NCI-H1436 (cell line): ENCODE results near the gene EPB41L3.
A peak's percentile ranks its signal among the peaks of the same experiment; 100 is the strongest.

ENCODE experiments used
- DNase-seq: peaks from one replicate; lab custom pipeline; 2025; lab: John Stamatoyannopoulos, UW

The EPB41L3 gene

GRCh38 chr18:5451871-5452270 lies 91.9 kb downstream of the EPB41L3 start:
- no peak for DNase-seq

- DNase-seq = no peak
These were observed 92.6 kb downstream of the EPB41L3 start for GRCh38 chr18:5451150-5451549.

DNA sequence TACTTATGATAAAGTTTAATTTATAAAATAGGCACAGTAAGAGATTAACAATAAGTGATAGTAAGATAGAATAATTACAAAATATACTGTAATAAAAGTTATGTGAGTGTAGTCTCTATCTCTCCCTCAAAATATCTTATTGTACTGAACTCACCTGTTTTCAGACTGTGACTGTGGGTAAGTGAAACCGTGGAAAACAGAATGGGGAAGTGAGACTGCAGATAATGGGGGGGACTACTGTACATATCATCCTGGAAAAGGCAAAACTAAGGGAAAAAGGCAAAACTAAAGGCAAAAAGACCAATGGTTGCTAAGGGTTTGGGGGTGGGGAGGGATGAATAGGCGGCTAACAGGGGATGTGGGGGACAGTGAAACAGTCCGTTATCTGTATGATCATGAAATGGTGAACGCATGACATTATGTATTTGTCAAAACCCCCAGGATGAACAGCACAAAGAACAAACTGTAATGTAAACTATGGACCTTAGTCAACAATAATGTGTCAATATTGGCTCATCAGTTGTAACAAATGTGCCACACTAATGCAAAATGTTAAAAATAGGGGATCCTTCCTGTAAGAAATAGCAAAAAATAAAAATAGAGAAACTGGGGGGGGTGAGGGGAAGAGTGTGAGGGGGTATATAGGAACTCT lies 93.8 kb downstream of the EPB41L3 start:
- no peak for DNase-seq

DNA sequence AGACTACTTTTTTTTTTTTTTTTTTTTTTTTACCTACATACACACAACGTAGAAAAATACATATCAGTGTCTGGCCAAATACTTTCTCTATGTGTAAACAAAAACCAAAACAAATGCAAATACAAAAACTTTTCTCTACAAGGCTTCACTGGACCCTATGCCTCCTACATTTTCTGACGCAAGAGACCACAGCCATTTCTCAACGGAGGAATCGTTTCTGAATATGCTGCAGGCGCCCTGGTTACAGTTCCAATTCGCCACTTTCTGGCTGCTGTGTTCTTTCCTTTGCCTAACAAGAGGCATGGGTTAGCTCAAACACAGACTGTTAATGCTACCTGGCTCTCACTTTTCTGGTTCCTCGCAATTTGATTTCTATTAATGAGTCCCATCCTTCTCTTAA lies 96.4 kb downstream of the EPB41L3 start:
- DNase-seq = no peak

- DNase-seq = no peak
These were observed 99.0 kb downstream of the EPB41L3 start for GRCh38 chr18:5444847-5445246.

GRCh38 chr18:5444269-5444668 lies 99.5 kb downstream of the EPB41L3 start:
- DNase-seq = no peak

DNA sequence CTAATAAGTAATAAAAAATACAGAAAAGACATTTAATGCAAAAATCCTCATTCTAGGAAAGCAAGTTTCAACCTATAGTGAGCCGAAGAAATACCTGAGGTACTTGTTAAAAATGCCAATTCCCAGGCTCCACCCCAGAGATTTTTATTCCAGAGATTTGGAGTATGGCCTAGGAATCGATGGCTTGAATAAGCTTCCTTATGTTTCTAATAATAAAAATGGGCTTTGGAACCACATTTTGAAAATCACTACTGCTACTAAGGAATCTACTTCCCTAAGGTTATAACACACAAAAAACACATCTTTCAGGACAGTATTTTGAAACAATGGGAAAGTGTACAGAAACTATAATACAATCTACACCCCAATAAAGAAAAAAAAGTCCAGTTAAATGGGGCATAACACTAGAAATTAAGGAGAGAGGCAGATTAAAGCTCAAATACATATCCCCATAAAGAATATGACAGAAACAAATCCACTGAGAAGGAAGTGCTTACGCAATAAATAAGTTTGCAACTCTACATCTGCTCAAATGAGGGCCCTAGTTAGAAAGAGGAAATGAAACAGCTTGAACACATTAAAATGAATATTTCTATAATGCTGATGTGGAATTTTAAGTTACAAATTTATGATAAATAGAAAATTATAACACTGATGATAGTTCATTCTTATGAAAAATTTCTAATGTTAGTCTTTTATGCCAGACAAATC lies 103.7 kb downstream of the EPB41L3 start:
- no peak for DNase-seq

DNA sequence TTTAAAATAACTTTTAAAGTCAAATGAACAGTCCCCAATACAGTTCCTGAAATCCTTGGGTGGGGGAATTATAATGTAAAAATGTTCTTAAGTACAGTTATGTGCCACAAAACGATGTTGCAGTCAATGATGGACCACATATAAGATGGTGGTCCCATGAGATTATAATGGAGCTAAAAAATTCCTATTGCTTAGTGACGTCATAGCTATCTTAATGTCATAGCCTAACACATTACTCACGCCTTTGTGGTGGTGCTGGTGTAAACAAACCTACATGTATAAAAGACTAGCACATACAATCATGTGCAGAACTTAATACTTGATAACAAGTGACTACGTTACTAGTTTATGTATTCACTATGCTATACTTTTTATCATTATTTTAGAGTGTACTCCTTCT lies 109.4 kb downstream of the EPB41L3 start:
- no peak for DNase-seq

GRCh38 chr18:5431836-5432575 lies 111.8 kb downstream of the EPB41L3 start:
- no peak for DNase-seq

DNA sequence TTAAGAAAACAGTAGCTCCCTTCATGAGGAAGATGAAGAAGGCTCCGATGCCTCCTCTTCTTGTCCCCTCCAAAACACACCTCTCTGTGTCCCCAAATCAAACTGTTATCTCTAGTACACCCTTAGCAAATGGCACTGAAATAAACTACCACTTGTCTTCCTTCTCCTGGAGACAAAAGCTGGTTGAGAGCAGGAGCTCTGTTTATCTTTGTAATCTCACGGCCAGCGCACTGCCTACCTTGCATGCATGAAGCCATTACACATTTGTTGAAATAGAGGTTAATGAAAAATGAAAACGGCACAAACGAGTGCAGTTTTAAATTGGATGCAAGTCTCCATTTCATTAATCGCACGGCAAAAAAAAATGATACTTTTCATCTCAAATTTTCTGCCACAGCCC lies 113.7 kb downstream of the EPB41L3 start:
- DNase-seq = no peak

- DNase-seq = no peak
These were observed 114.1 kb downstream of the EPB41L3 start for GRCh38 chr18:5429681-5430080.

GRCh38 chr18:5425721-5426120 lies 118.1 kb downstream of the EPB41L3 start:
- DNase-seq = no peak

- peak; percentile 36 for DNase-seq
These were observed 118.7 kb downstream of the EPB41L3 start for GRCh38 chr18:5424903-5425664.

DNA sequence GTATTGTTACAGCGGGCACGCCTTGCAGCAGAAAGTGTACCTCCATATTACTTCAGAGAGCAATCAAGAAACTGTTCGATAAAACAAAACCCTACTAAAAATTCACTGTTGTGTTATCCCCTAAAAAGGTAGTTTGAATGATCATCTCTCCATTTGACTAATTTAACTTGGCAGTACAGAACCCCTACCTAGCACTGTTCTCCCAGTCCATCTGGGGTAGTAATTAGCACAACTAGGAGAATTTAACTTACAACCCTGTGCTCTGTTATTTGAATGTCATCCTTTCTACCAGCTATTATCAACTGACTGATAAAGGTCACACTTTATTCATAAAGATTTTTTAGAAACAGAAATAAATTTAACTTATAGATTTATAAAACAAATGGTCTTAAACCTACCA lies 121.2 kb downstream of the EPB41L3 start:
- no peak for DNase-seq

DNA sequence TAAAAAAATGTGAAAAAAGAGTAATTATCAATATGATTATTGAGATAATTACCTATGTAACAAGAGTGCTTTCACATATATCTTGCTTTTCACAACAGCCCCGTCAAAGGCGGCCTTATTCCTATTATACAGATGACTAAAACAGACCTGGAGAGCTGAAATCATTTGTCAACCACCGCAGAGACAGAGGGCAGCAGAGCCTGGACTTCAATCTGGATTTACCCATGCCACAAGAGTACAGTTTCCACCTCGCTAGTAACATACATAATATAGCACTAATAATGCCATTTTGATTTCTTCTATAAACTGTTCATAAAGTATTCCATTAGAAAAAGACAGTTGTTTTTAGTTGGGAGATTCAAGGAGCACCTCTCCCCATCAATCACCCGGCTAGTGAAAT lies 121.8 kb downstream of the EPB41L3 start:
- no peak for DNase-seq

DNA sequence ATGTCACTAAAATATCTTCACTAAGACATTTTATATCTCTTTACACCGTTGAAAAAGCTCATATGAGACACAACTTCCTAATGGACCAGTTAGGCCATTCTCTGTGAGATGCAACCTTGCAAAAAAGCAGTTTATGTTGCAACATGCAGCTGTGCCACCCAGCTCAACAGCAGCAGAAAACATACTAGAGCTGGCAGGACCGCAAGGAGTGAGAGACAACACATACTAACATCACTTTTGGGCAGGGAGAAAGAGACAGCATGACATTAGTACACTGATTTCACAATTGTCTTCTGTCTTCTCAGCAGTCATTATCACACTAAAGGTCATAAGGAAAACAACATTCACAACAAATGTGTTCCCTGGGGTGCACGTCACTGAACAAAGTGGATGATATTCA lies 122.9 kb downstream of the EPB41L3 start:
- no peak for DNase-seq

DNA sequence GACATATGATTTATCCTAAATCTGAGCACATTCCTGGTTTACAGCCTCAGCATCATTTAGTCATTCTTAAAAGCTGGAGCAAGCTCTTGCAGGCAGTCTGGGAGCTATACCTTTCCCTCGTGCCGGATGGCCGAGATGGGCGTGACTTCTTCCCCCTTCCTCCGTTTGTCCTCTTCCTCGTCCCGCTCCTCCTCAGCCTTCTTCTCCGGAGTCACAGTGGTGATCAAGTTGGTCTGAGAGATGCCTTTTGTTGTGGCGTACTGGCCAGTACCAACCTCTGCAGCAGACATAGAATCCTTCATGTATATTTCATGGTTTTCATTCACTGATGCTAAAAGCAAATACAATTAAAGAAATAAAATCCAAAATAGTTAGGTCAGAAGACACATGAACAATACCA lies 124.2 kb downstream of the EPB41L3 start:
- DNase-seq = no peak

- no peak for DNase-seq
These were observed 124.8 kb downstream of the EPB41L3 start for GRCh38 chr18:5419030-5419429.

DNA sequence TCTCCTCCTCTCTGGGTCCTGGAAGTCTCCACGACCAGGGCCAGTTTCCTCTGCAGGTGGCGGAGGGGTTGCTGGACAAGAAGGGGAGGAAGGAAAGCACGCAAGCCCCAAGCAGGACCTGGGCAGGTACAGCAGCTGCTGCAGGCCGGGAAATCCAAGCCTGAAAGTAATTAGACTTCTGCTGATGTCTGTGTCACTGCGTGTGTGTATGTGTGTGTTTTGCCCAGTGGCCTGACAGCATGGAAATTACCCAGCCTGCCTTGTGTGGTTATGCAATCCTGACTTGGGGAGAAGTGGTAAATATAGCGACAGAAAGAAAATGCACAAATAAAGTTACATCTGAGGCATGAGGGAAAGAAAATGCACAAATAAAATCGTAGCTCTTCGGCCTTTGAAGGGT lies 126.5 kb downstream of the EPB41L3 start:
- no peak for DNase-seq

- no peak for DNase-seq
These were observed 127.7 kb downstream of the EPB41L3 start for GRCh38 chr18:5416112-5416511.

DNA sequence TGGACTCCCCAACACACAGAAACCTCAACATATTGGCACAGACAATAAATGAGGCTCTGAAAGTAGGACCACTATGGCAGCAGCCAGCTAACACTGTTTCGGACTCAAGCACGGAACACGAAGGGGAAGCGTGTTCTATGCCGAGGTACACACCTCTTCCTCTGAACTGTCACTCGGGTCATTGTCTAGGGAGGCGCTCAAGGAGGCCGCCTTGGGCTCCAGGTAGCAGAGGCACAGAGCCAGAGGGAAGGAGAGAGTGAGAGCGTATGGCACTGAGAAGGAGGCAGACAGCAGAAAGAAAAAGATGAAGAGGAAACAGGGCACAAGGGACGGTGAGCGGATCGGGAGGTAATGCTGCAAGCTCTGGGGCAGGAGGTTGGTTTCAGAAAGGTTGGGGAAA lies 128.1 kb downstream of the EPB41L3 start:
- DNase-seq = no peak

- DNase-seq = no peak
These were observed 128.8 kb downstream of the EPB41L3 start for GRCh38 chr18:5415031-5415430.

DNA sequence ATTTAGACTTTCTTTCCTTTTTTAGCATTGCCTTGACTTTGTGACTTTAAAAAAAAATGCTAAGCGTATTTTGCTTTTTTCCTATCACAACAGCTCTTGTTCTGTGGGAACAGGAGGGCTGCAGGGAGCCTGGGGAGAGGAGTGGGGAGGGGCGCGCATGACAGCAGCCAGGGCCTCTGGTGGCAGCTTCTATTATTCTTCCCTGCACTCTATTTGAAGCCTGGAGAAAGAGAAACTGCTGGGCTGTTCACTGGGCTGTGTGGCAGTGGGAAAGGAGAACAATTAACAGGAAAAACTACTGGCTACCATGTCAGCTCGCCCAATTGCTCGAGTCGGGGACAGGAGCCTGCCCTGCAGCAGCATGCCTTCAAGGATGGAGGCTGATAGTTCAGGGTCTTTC lies 129.3 kb downstream of the EPB41L3 start:
- no peak for DNase-seq
